HG03097 (cell line): ENCODE results near the gene SEC31A.

Source experiments
- ATAC-seq: cut with Tn5 transposase; IDR thresholded peaks from one replicate; pipeline ENCODE4 v1.9.1; 2021; ENCODE audit not compliant: unreplicated experiment, low FRiP score

SEC31A gene

DNA sequence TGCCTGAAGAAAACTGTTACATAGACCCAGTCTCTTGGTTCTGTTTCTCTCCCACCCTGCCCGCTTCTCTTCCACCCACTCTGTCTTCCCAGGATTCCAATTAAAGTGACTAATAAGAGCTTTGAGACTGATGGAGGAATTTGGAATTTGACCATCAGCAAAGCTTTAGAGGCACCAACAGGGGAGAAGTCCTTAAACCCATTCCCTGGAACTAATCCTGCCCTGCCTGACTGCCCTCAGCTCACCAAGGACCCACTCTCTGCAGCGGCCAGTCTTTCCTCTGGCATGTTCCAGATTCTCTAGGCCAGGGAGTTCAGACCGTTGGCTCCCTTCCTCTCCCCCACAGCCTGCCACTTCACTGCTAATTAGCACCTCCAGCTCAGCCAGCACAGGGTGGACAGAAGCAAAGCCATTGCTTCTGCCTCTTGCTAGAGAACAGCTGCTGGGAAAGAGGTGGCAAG is 116.2 kb downstream of the SEC31A start:
- ATAC-seq = no peak

DNA sequence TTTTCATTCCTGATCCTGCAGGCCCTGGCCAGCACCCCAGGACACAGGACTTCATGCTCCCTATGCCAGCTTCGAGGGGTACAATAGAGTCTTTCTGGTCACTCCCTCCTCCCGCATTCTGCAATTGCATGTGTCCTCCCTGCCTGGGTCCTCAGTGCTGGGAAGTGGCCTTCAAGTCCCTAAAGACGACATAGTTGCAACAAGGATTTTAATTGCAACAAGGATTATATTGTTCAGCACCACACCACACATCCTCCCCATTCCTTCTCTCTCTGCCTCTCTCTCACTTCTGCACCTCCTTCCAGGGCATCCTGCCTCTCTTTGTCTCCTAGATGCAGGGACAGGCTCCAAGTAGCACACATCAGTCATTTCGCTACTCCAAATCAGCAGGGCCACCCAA is 117.9 kb downstream of the SEC31A start:
- no peak for ATAC-seq

DNA sequence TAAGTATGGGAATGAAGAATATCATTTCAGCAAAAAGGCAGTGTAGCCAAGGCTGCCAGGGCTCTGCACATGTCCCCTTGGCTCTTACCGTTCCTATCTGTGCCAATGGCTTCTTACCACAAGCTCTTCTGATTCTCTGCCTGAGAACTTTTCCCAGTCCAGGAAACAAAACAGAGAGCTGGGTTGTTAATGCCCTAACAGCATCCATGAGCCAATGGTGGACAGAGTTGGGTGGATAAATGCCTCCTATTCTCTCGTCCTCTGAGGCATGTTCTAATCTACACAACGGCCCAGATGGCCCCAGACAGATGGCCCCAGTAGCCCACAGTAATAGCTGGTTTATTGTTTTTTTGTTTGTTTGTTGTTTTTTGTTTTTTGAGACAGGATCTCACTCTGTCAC is 120.3 kb downstream of the SEC31A start:
- ATAC-seq = no peak
